ENCODE results near the gene SLC43A1. TPM values are rescaled to one million over a fixed set of nuclear protein-coding genes. Genes with fewer than 3 reads are reported as not detected.

SLC43A1 gene
- polyA plus RNA-seq, 3 donors, result 5.4 to 6.2 (median 5.8) TPM

GRCh38 chr11:57516061-57516443 is 550 bp upstream of the SLC43A1 start:
- H3K27ac ChIP-seq (ENCODE audit: low read depth in 1 of 2, low read length in 2 of 2), result peak overlapping the region in 1 of 2 donors; percentile 20
- peaks cover 26% of the 10 kb centered on the region for H3K4me1 Mint-ChIP-seq

GRCh38 chr11:57514538-57515331 is 767 bp downstream of the SLC43A1 start:
- peak overlapping the region; percentile 99 for H3K4me3 Mint-ChIP-seq
- H3K4me3 ChIP-seq (replicated peaks in 1 of 3; ENCODE audit: low read depth in 2 of 3, low read length in 3 of 3), result peak overlapping the region; percentile 63 to 83 (median 80)
- WGBS (ENCODE audit: insufficient coverage), result under 1% methylated on average over 57 of the region's 57 CpGs
- H4K20me1 ChIP-seq (ENCODE audit: insufficient read depth, low read length), result no peaks in the 10 kb centered on the region
- H3K27me3 Mint-ChIP-seq (ENCODE audit: low read depth in 3 of 3), result peaks cover 1 to 13% (median 6%) of the 10 kb centered on the region in 3 donors
- no peaks in the 10 kb centered on the region for H3K36me3 ChIP-seq (replicated peaks in 1 of 2; ENCODE audit: control insufficient read depth in 1 of 2, insufficient read depth in 2 of 2, low read length in 2 of 2)
- TF ChIP-seq, protein P1, sequence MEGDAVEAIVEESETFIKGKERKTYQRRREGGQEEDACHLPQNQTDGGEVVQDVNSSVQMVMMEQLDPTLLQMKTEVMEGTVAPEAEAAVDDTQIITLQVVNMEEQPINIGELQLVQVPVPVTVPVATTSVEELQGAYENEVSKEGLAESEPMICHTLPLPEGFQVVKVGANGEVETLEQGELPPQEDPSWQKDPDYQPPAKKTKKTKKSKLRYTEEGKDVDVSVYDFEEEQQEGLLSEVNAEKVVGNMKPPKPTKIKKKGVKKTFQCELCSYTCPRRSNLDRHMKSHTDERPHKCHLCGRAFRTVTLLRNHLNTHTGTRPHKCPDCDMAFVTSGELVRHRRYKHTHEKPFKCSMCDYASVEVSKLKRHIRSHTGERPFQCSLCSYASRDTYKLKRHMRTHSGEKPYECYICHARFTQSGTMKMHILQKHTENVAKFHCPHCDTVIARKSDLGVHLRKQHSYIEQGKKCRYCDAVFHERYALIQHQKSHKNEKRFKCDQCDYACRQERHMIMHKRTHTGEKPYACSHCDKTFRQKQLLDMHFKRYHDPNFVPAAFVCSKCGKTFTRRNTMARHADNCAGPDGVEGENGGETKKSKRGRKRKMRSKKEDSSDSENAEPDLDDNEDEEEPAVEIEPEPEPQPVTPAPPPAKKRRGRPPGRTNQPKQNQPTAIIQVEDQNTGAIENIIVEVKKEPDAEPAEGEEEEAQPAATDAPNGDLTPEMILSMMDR (IDR thresholded peaks at IDR 0.05), result no peak
- H3K4me1 Mint-ChIP-seq, result peaks cover 26% of the 10 kb centered on the region
- peaks cover 19% of the 10 kb centered on the region for H3K79me2 ChIP-seq (ENCODE audit: insufficient read depth, low read length)
- no peak overlapping the region for H3K27ac ChIP-seq (ENCODE audit: low read depth in 1 of 2, low read length in 2 of 2)
- intact Hi-C loops (cut with micrococcal nuclease), result loop anchor here in 1 of 2 donors (5.0 kb wide), 1 partner anchor 37 kb away; no protein-coding TSS in a partner anchor
- H3K27ac Mint-ChIP-seq, result peak overlapping the region in 5 of 7 donors; percentile 46 to 81 (median 56)
- H3K9ac ChIP-seq (ENCODE audit: insufficient read depth, low read length, poor library complexity, severe bottlenecking), result peak overlapping the region; percentile 63
- no peaks in the 10 kb centered on the region for H3K27me3 ChIP-seq (ENCODE audit: control insufficient read depth in 2 of 2, insufficient read depth in 2 of 2, low read length in 2 of 2)
- DNase-seq, result peak; percentile 29 to 52 (median 50)
- H3K9me3 Mint-ChIP-seq, result peaks cover 0 to 3% (median 0%) of the 10 kb centered on the region in 7 donors
- H2AFZ ChIP-seq (ENCODE audit: insufficient read depth, low read depth, low read length, poor library complexity, severe bottlenecking), result peak overlapping the region; percentile 96
- peak overlapping the region; percentile 88 for H3K4me2 ChIP-seq (replicated peaks; ENCODE audit: extremely low read depth, low read length, poor library complexity, severe bottlenecking)
- H3K36me3 Mint-ChIP-seq, result peaks cover 0 to 3% of the 10 kb centered on the region in 2 donors
- H3K4me1 ChIP-seq (ENCODE audit: control insufficient read depth in 1 of 2, insufficient read depth in 2 of 2, low read length in 2 of 2), result peaks cover 16 to 22% of the 10 kb centered on the region in 2 donors
- H3K9me3 ChIP-seq (replicated peaks in 1 of 2; ENCODE audit: control insufficient read depth in 1 of 2, insufficient read depth in 1 of 2, low read length in 2 of 2), result no peaks in the 10 kb centered on the region

More at GRCh38 chr11:57516061-57516443, 550 bp upstream of the SLC43A1 start:
- peak overlapping the region; percentile 63 for H3K9ac ChIP-seq (ENCODE audit: insufficient read depth, low read length, poor library complexity, severe bottlenecking)
- peaks cover 19% of the 10 kb centered on the region for H3K79me2 ChIP-seq (ENCODE audit: insufficient read depth, low read length)
- Mint-ChIP-seq H3K36me3 (peaks cover 0 to 3% of the 10 kb centered on the region in 2 donors), H3K4me3 (peak overlapping the region; percentile 99), H3K9me3 (peaks cover 0 to 3% (median 0%) of the 10 kb centered on the region in 7 donors), H3K27ac (peak overlapping the region in 2 of 7 donors; percentile 27 to 40), H3K27me3 (ENCODE audit: low read depth in 3 of 3) (peaks cover 1 to 13% (median 6%) of the 10 kb centered on the region in 3 donors)
- no peak for DNase-seq
- H3K27me3 ChIP-seq (ENCODE audit: control insufficient read depth in 2 of 2, insufficient read depth in 2 of 2, low read length in 2 of 2), result no peaks in the 10 kb centered on the region
- no peaks in the 10 kb centered on the region for H3K9me3 ChIP-seq (replicated peaks in 1 of 2; ENCODE audit: control insufficient read depth in 1 of 2, insufficient read depth in 1 of 2, low read length in 2 of 2)
- TF ChIP-seq, protein P1 (IDR thresholded peaks at IDR 0.05), result no peak
- intact Hi-C loops (cut with micrococcal nuclease), result loop anchor here in 1 of 2 donors (5.0 kb wide), 1 partner anchor 39 kb away; no protein-coding TSS in a partner anchor
- no peaks in the 10 kb centered on the region for H4K20me1 ChIP-seq (ENCODE audit: insufficient read depth, low read length)
- WGBS (ENCODE audit: insufficient coverage), result 0% methylated on average over 1 of the region's 5 CpGs
- H2AFZ ChIP-seq (ENCODE audit: insufficient read depth, low read depth, low read length, poor library complexity, severe bottlenecking), result peak overlapping the region; percentile 96
- no peaks in the 10 kb centered on the region for H3K36me3 ChIP-seq (replicated peaks in 1 of 2; ENCODE audit: control insufficient read depth in 1 of 2, insufficient read depth in 2 of 2, low read length in 2 of 2)
- H3K4me3 ChIP-seq (replicated peaks in 1 of 3; ENCODE audit: low read depth in 2 of 3, low read length in 3 of 3), result peak overlapping the region; percentile 63 to 83 (median 80)
- peak overlapping the region; percentile 88 for H3K4me2 ChIP-seq (replicated peaks; ENCODE audit: extremely low read depth, low read length, poor library complexity, severe bottlenecking)
- peaks cover 16 to 22% of the 10 kb centered on the region in 2 donors for H3K4me1 ChIP-seq (ENCODE audit: control insufficient read depth in 1 of 2, insufficient read depth in 2 of 2, low read length in 2 of 2)
